ENCODE results near the gene DCUN1D4. TPM values are rescaled to one million over a fixed set of nuclear protein-coding genes. Genes with fewer than 3 reads are reported as not detected.
A peak's percentile ranks its signal among the peaks of the same experiment; 100 is the strongest.
"Not testable (repeated sequence)": the region's sequence is repeated elsewhere in the genome, so short reads cannot be mapped to it uniquely, and the experiment has no call there.

DCUN1D4 gene
- total RNA-seq, 1 donor from 2014 or later: 47.3 TPM

DNA sequence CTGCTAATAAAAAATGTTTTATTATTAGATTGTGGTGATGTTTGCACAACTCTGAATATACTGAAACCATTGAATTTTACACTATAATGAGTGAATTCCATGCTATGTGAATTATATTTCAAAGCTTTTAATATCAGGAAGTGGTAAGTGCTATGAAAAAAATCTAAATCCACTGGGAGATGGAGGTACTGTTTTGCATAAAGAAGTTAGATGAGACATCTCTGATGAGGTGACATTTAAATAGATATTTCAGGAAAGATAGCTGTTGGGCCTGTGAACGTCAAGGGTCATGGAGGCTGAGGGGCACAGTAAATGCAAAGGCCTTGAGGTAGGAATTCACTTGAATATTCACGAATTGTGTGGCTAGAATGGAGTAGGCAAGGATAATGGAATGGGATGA, 12.3 kb downstream of the DCUN1D4 start:
- no peak for DNase-seq

- DNase-seq: no peak
These were observed 12.8 kb downstream of the DCUN1D4 start for GRCh38 chr4:51855751-51856150.

DNA sequence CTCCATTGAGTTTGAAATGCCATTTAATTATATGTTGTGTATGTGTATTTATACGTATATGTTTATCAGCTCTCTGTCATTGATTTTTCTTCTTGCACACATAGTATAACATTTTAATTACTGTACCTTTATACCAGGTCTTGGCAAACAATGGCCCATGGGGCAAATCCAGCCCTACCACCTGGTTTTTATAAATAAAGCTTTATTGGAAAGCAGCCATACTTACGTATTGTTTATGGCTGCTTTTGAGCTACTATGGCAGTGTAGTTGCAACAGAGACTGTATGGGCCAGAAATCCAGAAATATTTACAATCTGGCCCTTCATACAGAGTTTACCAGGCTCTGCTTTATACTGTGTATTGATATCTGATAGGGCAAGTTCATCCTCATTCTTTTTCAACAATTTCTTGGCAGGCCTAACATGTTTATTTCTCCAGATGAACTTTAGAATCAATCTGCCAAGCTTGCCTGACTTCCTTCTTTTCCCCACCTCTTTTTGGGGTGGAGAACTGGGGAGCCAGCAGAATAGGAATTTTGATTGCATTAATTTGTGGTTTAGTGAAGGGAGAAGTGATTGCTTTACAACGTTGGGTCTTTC, 15.8 kb downstream of the DCUN1D4 start:
- no peak for DNase-seq

DNA sequence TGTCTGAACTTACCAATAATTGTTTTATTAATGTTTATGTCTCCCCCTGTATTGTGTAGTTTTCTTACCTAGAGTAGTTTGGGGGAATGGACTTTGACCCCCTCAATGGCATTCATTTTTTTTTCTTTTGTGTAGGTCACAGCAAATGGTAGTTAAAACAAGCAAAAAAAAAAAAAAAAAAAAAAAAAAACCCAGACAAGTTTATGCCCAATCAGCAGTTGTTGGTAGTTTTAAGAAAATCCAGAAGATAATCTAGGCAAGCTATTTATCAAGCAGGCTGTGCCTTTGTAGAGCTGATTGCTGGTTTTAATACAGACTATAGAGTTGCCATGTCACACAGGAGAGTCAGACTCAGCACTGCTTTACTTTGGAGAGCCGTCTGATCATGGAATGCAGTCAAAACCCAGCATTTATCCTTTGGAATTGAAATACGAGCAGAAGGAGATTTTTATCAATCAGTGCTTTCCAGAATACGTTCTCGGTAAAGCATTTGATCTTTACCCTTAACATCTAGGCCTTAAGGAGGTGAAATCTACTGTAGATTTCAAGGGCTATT, 16.6 kb downstream of the DCUN1D4 start:
- no peak for DNase-seq

GRCh38 chr4:51862199-51862598, 19.2 kb downstream of the DCUN1D4 start:
- no peak for DNase-seq

DNA sequence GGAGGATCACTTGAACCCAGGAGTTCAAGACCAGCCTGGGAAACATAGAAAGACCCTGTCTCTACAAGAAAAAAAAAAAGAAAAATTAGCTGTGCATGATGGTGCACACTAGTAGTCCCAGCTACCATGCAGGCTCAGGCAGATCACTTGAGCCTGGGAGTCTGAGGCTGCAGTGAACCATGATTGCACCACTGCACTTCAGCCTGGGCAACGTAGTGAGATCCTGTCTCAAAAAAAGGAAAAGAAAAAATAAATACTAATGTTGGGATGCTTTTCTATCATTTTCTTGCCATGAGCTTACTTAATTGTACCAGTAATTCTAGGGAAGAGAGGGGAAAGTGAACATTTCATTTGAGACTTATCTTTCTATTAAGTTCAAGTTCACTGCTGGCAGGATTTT, 19.8 kb downstream of the DCUN1D4 start:
- DNase-seq: no peak

DNA sequence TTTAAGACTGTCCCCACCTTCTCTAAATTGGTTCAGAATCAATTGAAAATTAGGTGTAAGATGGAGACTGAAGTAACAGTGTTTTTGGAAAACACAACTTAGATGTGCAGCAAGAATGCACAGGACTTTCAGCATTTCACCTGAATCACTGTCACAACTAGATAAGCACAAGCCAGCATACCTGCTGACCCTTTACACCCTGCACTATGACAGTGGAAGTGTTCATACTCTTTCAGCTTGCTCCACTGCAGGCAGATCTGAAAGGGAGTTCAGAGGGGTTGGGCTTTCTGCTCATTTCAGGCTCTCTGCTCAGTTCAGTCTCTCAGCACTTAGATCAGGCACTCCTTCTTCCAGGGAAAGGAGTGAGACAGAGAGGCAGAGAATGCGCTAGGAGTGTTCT, 22.8 kb downstream of the DCUN1D4 start:
- no peak for DNase-seq

GRCh38 chr4:51866835-51867234, 23.9 kb downstream of the DCUN1D4 start:
- no peak for DNase-seq

DNA sequence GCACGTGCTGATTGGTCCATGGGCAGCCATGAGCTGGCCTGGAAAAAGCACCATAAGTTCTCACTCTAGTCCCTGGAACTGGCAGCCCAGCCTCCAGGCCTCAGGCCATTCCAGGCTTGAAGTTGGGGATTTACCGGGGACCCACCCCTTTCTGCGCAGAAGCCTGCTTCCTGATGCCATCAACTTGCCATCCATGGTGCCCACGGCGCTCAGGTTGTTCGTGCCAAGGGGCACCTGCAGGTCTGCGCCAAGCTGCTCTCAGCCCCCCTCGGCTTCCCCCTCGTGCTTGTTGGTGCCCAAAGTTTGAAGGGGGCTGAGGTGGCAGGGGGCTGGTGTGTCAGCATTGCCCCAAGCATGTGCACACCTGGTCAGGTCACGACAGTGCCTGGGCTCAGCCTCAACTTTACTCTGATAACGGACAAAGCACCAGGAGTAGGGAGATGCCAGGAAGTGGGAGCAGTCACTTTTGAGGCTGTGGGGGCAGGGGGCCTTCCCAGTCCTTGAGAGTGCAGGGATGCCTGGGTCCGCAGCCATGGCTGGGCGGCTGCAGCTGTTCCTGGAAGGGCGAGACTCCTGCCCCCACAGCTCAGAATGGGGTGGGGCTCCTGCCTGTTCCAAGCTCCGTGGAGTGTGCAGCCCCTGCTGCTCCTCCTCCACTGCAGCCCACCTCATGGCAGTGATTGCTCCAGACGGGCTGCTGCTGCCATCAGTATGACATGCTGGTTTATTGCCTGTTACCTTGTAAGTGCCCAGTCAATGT, 24.9 kb downstream of the DCUN1D4 start:
- no peak for DNase-seq

DNA sequence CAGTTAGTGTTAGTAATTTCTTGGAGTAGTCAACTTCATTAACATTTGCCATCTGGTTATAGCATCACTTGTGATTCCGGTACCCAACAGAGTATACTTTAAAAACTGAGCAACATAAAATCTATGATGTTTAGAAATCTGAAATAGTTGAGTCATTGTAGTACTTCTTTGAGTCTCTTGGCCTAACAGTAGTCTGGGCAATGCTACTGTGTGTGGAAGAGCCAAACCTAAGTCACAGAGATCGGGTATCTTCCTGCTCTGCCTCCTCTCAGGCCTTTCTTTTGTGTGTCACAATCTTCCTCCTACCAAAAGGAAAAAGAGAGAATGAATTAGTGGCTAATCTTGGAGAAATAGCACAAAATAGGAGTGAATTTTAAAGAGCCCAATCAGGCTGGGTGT, 25.5 kb downstream of the DCUN1D4 start:
- DNase-seq: no peak

- no peak for DNase-seq
These were observed 27.7 kb downstream of the DCUN1D4 start for GRCh38 chr4:51870441-51871188.

- DNase-seq: no peak
These were observed 29.5 kb downstream of the DCUN1D4 start for GRCh38 chr4:51872283-51872997.

DNA sequence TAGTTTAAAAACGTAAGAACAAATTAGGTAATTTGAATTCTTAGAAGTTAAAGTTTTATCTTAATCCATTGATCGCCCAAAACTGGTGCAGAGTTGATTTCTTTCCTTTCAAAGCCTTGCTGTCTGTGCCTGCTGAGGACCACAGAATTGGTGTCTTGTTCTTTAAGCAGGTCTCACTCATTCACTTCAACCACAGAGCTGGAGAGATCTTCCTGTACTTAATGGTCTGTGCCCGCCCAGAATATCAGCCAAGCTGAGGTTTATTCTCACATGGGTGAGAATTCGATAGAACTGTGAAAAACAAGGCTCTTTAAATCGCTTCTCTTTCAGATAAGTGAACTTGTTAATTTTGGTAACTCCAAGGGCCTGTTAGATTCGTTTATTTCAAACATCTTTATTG, 31.6 kb downstream of the DCUN1D4 start:
- no peak for DNase-seq

GRCh38 chr4:51878431-51878830, 35.5 kb downstream of the DCUN1D4 start:
- no peak for DNase-seq

DNA sequence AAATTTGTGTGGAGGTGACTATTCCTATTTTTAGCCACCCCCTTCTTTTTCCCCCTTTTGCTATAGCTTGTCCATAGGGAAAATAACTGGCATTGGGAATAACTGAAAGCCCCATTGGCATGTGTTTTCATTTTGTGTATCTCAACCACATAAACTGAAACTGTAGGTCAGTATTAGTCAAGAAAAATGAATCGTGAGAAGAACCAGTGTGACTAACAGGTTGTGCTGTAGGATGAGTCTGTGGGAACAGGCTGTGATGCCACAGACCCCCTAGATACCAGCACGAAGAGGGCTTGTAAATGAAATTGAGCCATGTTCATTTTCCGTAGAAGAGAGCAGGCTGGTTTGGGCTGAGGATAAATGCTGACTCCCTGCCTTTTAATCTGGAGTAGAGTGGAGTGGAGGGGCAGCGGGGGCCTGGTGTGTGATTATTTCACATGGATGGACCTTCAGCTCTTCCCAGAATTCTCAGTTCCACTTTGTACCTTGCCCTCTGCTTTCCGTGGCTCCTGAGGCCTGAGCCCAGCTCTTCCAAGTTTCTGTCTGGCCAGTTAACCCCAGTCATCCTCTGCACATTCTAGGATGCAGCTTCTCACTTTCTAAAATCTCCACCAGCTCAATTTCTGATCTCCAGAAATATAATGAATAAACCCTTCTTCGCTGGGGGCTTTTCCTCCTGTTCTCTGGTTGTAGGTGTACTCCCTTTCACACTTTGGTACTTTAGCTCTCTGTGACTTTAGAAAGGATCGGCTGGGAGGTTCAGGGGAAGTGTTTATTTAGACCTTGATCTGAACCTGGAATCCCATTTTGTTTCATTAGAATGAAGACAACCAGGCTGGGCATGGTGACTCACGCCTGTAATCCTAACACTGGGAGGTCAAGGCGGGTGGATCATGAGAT, 37.3 kb downstream of the DCUN1D4 start:
- no peak for DNase-seq

GRCh38 chr4:51884055-51884454, 41.1 kb downstream of the DCUN1D4 start:
- no peak for DNase-seq

- no peak for DNase-seq
These were observed 41.7 kb downstream of the DCUN1D4 start for GRCh38 chr4:51884606-51885005.

DNA sequence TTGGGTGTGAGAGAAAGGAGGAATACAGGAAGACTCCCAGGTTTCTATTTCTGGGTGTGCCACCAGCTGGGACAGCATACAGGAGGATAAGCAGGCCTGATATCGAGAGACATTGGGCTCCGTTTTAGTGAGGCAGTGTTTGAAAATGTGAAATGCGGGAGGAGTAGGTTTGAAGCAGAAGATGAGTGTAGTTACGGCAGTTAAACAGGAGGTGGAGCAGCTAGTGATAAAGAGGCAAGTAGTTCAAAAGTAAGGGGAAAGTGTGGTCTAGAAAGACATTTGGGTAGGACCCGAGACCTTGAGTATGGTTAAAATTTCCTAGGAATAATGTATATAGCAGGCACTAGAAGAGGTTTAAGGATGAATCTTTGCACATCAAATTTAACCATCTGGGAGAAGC, 42.4 kb downstream of the DCUN1D4 start:
- peak; percentile 55 for DNase-seq

DNA sequence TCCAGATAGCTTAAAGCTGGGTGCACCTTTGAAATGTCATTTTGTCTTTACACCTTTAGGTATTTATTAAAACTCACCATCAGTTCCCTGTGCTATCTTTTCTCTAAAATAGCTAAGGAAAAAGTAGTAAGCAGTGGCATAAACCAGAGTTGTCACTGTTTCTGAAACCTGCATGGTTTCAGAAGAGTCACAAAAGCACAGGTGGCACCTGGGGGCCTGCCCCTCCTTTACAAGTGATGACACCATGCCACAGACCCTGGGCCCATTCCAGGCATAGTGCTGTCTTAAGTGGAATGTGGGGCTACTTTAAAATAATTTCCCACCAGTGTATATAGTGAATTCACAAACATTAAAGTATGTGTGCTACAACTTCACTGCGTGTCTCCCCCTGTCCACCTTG, 47.8 kb downstream of the DCUN1D4 start:
- DNase-seq: no peak

GRCh38 chr4:51893402-51893801, 50.4 kb downstream of the DCUN1D4 start:
- not testable (repeated sequence) for DNase-seq

DNA sequence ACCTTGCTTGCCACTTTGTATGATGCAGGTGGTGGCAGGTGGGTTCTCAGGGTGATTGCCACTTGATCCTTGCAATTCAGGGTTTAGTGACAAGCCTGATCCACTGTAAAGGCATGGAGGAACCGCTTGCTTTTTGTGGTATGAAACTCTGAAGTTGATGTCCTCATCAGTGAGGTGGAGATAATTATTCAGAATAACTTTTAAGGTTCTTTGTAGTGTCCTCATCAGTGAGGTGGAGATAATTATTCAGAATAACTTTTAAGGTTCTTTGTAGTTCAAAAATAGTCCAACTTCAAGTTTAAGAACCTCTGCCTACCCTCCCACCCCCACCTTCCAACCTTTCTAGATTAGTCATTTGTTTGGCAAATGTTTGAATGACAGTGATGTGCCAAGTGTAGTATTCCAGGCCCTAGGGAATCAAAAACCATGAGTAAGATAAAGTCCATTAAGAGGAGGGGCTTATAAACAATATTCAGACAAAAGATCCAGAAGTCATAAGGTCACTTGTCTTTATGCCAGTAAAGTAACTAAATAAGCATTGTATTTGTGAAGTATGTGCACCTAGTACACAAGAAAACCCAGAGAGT, 51.2 kb downstream of the DCUN1D4 start:
- DNase-seq: peak; percentile 62

Data from dermis blood vessel endothelial cell (primary cell).